ENCODE results near the gene GPC5.

Gene GPC5

DNA sequence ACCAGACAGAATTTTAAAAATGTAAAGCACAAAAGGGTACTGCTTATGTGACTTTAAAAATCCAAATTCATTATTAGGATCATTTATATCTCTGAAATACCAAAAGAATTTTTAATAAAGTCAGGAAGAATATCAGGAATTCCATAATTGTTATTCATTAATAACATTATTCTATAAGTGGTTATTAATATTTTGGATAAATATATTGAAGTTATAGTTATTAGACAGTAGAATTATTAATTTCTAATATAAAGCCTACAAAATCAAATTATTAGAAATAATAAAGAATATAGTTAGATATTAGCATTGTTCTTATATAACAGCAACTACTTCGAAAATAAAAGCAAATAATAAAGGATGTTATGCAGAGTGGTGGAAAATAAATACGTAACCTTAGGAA is 105.8 kb downstream of the GPC5 start:
- Histone ChIP-seq H3K36me3 (ENCODE audit: insufficient read depth, low read length) (no peaks in the 10 kb centered on the region), H3K27me3 (ENCODE audit: insufficient read depth, low read length) (no peaks in the 10 kb centered on the region), H3K79me2 (ENCODE audit: control insufficient read depth, insufficient read depth, low read length, unreplicated experiment) (no peaks in the 10 kb centered on the region), H3K4me1 (ENCODE audit: control insufficient read depth, insufficient read depth, low read length, unreplicated experiment) (no peaks in the 10 kb centered on the region), H2AFZ (ENCODE audit: low read length, unreplicated experiment) (no peak overlapping the region), H3K4me3 (ENCODE audit: low read depth, low read length) (no peak overlapping the region), H3K27ac (ENCODE audit: low read depth, low read length) (no peak overlapping the region)

DNA sequence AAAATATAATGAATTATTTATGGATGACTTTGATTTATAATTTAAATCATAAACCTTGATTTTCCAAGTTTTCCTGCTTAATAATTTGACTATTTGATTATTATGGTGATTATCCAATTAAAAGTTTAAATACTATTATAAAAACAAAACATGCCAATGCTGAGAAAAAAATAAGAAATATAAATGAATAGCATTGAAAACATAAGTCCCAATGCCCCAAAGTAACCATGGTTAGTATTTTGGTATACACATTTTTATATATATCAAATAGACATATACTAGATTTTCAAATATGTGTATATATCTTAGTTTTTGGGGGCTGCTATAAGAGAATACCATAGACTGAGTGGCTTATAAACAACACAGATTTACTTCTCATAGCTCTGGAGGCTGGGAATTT is 108.3 kb downstream of the GPC5 start:
- H2AFZ ChIP-seq (ENCODE audit: low read length, unreplicated experiment): no peak overlapping the region
- H3K36me3 ChIP-seq (ENCODE audit: insufficient read depth, low read length): no peaks in the 10 kb centered on the region
- no peaks in the 10 kb centered on the region for H3K79me2 ChIP-seq (ENCODE audit: control insufficient read depth, insufficient read depth, low read length, unreplicated experiment)
- no peak overlapping the region for H3K4me3 ChIP-seq (ENCODE audit: low read depth, low read length)
- H3K27me3 ChIP-seq (ENCODE audit: insufficient read depth, low read length): no peaks in the 10 kb centered on the region
- H3K27ac ChIP-seq (ENCODE audit: low read depth, low read length): no peak overlapping the region
- no peaks in the 10 kb centered on the region for H3K4me1 ChIP-seq (ENCODE audit: control insufficient read depth, insufficient read depth, low read length, unreplicated experiment)

DNA sequence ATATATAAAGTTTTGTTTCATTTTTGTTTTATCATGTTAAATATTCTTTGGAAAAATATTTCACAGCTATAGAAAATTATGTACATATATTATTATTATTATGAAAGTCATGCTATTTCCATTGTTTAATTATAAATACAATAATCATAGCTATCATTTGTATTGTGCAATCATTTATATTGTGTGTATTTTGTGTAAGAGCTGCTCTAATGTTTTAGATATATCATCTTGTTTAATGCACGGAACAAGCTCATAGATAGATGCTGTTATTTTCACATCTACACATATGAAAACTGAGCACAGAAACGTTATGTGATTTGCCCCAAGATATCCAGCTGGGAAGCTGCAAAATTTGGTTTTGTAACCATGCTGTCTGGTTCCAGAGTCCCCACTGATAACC is 111.6 kb downstream of the GPC5 start:
- no peak overlapping the region for H3K27ac ChIP-seq (ENCODE audit: low read depth, low read length)
- H3K27me3 ChIP-seq (ENCODE audit: insufficient read depth, low read length): no peaks in the 10 kb centered on the region
- H3K4me3 ChIP-seq (ENCODE audit: low read depth, low read length): no peak overlapping the region
- H2AFZ ChIP-seq (ENCODE audit: low read length, unreplicated experiment): no peak overlapping the region
- no peaks in the 10 kb centered on the region for H3K36me3 ChIP-seq (ENCODE audit: insufficient read depth, low read length)
- H3K79me2 ChIP-seq (ENCODE audit: control insufficient read depth, insufficient read depth, low read length, unreplicated experiment): no peaks in the 10 kb centered on the region
- no peaks in the 10 kb centered on the region for H3K4me1 ChIP-seq (ENCODE audit: control insufficient read depth, insufficient read depth, low read length, unreplicated experiment)

DNA sequence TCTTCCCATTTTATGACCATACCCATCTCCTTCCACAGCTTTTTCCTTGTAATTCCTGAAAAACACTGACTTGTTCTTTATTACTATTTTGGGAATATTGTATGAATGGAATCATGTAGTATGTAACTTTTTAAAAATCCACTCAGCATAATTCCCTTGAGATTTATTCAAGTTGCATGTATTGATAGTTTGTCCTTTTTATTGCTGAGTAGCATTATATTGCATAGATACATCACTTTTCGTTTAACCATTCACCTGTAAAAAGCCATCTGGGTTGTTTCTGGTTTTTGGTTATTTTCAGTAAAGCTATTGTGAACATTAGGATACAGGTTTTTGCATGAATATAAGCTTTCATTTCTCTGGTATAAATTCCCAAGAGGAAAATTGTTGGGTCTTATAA is 115.4 kb downstream of the GPC5 start:
- no peaks in the 10 kb centered on the region for H3K79me2 ChIP-seq (ENCODE audit: control insufficient read depth, insufficient read depth, low read length, unreplicated experiment)
- no peaks in the 10 kb centered on the region for H3K27me3 ChIP-seq (ENCODE audit: insufficient read depth, low read length)
- H3K36me3 ChIP-seq (ENCODE audit: insufficient read depth, low read length): no peaks in the 10 kb centered on the region
- H2AFZ ChIP-seq (ENCODE audit: low read length, unreplicated experiment): no peak overlapping the region
- H3K4me3 ChIP-seq (ENCODE audit: low read depth, low read length): no peak overlapping the region
- no peaks in the 10 kb centered on the region for H3K4me1 ChIP-seq (ENCODE audit: control insufficient read depth, insufficient read depth, low read length, unreplicated experiment)
- H3K27ac ChIP-seq (ENCODE audit: low read depth, low read length): no peak overlapping the region

DNA sequence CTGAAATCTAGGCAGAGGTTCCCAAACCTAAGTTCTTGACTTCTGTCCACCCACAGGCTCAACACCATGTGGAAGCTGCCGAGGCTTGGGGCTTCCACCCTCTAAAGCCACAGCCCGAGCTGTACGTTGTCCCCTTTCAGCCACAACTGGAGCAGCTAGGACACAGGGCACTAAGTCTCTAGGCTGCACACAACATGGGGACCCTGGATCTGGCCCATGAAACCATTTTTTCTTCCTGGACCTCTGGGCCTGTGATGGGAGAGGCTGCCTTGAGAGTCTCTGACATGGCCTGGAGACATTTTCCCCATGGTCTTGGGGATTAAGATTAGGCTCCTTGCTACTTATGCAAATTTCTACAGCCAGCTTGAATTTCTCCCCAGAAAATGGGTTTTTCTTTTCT is 118.4 kb downstream of the GPC5 start:
- Histone ChIP-seq H3K4me3 (ENCODE audit: low read depth, low read length) (no peak overlapping the region), H3K79me2 (ENCODE audit: control insufficient read depth, insufficient read depth, low read length, unreplicated experiment) (no peaks in the 10 kb centered on the region), H2AFZ (ENCODE audit: low read length, unreplicated experiment) (no peak overlapping the region), H3K27me3 (ENCODE audit: insufficient read depth, low read length) (no peaks in the 10 kb centered on the region), H3K36me3 (ENCODE audit: insufficient read depth, low read length) (no peaks in the 10 kb centered on the region), H3K4me1 (ENCODE audit: control insufficient read depth, insufficient read depth, low read length, unreplicated experiment) (no peaks in the 10 kb centered on the region), H3K27ac (ENCODE audit: low read depth, low read length) (no peak overlapping the region)

DNA sequence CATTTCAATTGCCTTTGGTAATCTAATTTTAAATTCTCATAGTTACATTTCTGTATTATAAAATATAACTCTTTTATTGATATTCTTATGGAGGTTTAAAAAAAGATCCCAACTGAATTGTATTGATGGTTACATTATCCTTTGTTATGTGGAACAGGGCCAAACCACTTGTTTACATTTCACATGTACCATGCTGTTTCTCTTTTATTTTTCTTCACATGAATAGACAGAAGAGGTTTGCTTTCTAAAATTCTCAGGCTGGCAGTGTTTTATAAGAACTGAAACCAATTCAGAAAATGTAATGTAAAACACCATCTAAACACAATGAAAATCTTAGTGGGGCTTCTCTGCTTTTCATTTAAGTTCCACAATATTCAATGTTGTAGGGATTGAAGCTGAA is 122.5 kb downstream of the GPC5 start:
- Histone ChIP-seq H3K4me3 (ENCODE audit: low read depth, low read length) (no peak overlapping the region), H2AFZ (ENCODE audit: low read length, unreplicated experiment) (no peak overlapping the region), H3K27ac (ENCODE audit: low read depth, low read length) (no peak overlapping the region)

DNA sequence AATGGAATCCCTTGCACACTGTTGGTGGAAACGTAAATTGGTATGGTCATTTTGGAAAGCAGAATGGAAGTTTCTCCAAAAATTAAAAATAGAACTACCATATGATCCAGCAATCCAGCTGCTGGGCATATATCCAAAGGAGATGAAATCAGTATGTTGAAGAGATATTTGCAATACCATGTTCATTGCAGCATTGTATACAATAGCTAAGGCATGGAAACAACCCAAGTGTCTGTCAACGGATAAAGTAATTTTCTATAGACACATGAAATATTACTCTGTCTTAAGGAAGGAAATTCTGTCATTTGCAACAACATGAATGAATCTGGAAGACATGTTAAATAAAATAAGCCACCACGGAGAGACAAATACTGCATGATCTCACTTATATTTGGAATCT is 124.7 kb downstream of the GPC5 start:
- H3K4me3 ChIP-seq (ENCODE audit: low read depth, low read length): no peak overlapping the region
- no peaks in the 10 kb centered on the region for H3K4me1 ChIP-seq (ENCODE audit: control insufficient read depth, insufficient read depth, low read length, unreplicated experiment)
- no peaks in the 10 kb centered on the region for H3K27me3 ChIP-seq (ENCODE audit: insufficient read depth, low read length)
- H3K27ac ChIP-seq (ENCODE audit: low read depth, low read length): no peak overlapping the region
- no peaks in the 10 kb centered on the region for H3K79me2 ChIP-seq (ENCODE audit: control insufficient read depth, insufficient read depth, low read length, unreplicated experiment)
- no peak overlapping the region for H2AFZ ChIP-seq (ENCODE audit: low read length, unreplicated experiment)
- H3K36me3 ChIP-seq (ENCODE audit: insufficient read depth, low read length): no peaks in the 10 kb centered on the region

More for the DNA sequence above, 122.5 kb downstream of the GPC5 start:
- H3K36me3 ChIP-seq (ENCODE audit: insufficient read depth, low read length): no peaks in the 10 kb centered on the region
- no peaks in the 10 kb centered on the region for H3K79me2 ChIP-seq (ENCODE audit: control insufficient read depth, insufficient read depth, low read length, unreplicated experiment)
- H3K4me1 ChIP-seq (ENCODE audit: control insufficient read depth, insufficient read depth, low read length, unreplicated experiment): no peaks in the 10 kb centered on the region
- H3K27me3 ChIP-seq (ENCODE audit: insufficient read depth, low read length): no peaks in the 10 kb centered on the region

DNA sequence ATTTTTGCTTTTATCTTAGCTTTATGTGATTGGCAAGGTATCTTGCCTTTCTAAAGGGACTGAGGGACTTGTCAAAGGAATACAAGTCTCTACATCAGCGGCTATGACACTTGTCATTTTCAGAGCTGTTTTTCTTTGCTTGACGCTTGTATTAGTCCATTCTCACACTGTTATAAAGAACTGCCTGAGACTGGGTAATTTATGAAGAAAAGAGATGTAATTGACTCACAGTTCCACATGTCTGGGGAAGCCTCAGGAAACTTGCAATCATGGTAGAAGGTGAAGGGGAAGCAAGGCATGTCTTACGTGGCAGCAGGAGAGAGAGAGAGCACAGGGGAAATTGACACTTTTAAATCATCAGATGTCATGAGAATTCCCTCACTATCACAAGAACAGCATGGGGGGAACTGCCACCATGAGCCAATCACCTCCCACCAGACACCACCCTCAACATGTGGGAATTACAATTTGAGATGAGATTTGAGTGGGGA is 128.2 kb downstream of the GPC5 start:
- Histone ChIP-seq H3K36me3 (ENCODE audit: insufficient read depth, low read length) (no peaks in the 10 kb centered on the region), H3K4me1 (ENCODE audit: control insufficient read depth, insufficient read depth, low read length, unreplicated experiment) (no peaks in the 10 kb centered on the region), H3K27me3 (ENCODE audit: insufficient read depth, low read length) (no peaks in the 10 kb centered on the region), H2AFZ (ENCODE audit: low read length, unreplicated experiment) (no peak overlapping the region), H3K79me2 (ENCODE audit: control insufficient read depth, insufficient read depth, low read length, unreplicated experiment) (no peaks in the 10 kb centered on the region), H3K27ac (ENCODE audit: low read depth, low read length) (no peak overlapping the region), H3K4me3 (ENCODE audit: low read depth, low read length) (no peak overlapping the region)

DNA sequence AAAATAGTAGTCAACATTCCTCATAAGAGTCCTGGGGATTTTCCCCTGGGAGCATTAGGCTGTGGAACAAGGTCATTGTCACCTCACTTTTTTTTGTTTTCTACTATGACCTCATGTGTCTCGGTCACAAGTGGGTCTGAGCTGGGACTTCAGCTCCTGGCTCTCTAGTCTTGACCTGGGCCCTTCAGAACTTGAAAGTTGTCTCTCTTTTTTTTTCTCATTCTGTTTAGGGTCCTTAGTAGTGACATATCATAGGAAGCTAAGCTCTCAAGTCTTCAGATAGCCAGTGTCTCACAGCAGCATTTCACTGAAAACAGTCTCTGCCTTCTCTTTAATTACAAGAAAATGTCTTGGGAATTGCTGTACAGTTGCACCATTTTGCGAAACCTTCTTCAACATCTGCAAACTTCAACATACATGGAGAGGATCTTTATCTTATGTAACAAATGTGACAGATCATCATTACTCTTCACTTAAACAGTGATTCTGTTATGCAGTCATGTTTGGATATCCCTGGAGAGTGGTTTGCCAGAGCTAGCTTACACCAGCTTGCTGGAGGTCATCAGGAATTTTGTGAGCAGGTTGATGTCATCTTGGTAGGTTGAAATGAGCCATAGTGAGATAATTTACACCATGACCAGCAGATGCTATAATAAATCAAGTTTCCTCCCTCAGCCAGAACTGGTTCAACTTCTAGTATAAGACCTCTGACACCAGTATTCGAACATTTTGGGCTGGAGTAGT is 131.5 kb downstream of the GPC5 start:
- no peak overlapping the region for H2AFZ ChIP-seq (ENCODE audit: low read length, unreplicated experiment)
- no peaks in the 10 kb centered on the region for H3K36me3 ChIP-seq (ENCODE audit: insufficient read depth, low read length)

DNA sequence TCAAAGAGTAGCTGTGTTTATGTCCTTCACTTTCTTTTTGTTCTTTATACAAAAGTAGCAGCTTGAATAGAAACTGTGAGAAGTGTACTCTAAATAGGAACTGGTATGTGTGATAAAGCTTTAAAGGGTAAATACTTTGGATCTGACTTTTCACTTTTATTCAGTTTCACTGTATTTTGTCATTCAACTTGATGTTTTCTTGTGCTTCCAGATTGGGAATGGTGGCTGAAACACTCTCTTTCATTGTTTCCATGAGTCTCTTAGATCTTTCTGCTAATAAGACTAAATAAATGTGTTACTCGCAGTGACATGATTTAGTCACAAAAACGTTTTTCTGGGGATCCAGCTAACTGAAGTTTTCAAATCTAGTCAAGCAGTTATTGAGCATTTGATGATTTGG is 133.2 kb downstream of the GPC5 start:
- H3K79me2 ChIP-seq (ENCODE audit: control insufficient read depth, insufficient read depth, low read length, unreplicated experiment): no peaks in the 10 kb centered on the region
- H3K36me3 ChIP-seq (ENCODE audit: insufficient read depth, low read length): no peaks in the 10 kb centered on the region
- H3K4me1 ChIP-seq (ENCODE audit: control insufficient read depth, insufficient read depth, low read length, unreplicated experiment): no peaks in the 10 kb centered on the region
- H3K4me3 ChIP-seq (ENCODE audit: low read depth, low read length): no peak overlapping the region
- no peaks in the 10 kb centered on the region for H3K27me3 ChIP-seq (ENCODE audit: insufficient read depth, low read length)
- H2AFZ ChIP-seq (ENCODE audit: low read length, unreplicated experiment): no peak overlapping the region
- no peak overlapping the region for H3K27ac ChIP-seq (ENCODE audit: low read depth, low read length)

More for the DNA sequence above, 131.5 kb downstream of the GPC5 start:
- Histone ChIP-seq H3K27me3 (ENCODE audit: insufficient read depth, low read length) (no peaks in the 10 kb centered on the region), H3K79me2 (ENCODE audit: control insufficient read depth, insufficient read depth, low read length, unreplicated experiment) (no peaks in the 10 kb centered on the region), H3K4me1 (ENCODE audit: control insufficient read depth, insufficient read depth, low read length, unreplicated experiment) (no peaks in the 10 kb centered on the region), H3K27ac (ENCODE audit: low read depth, low read length) (no peak overlapping the region), H3K4me3 (ENCODE audit: low read depth, low read length) (no peak overlapping the region)

DNA sequence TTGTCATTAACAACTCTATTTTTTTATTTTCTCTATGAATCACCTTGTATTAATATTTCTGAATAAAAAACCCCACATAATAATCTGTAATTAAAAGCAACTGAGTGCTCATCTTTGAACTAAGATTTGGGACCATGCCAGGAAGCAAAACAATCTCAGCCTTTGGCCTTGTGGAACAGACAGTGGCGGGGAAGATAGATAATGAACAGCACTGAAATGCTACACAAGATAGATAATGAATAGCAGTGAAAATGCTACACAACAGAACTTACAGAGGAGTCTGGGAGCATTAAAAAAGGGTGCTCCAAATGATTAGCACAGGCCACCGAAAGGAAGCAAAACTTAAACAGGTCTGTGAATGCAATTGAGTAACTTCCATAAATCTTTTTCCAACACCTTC is 134.9 kb downstream of the GPC5 start:
- no peak overlapping the region for H2AFZ ChIP-seq (ENCODE audit: low read length, unreplicated experiment)
- no peaks in the 10 kb centered on the region for H3K27me3 ChIP-seq (ENCODE audit: insufficient read depth, low read length)
- H3K4me3 ChIP-seq (ENCODE audit: low read depth, low read length): no peak overlapping the region
- no peaks in the 10 kb centered on the region for H3K36me3 ChIP-seq (ENCODE audit: insufficient read depth, low read length)
- H3K79me2 ChIP-seq (ENCODE audit: control insufficient read depth, insufficient read depth, low read length, unreplicated experiment): no peaks in the 10 kb centered on the region
- no peak overlapping the region for H3K27ac ChIP-seq (ENCODE audit: low read depth, low read length)
- no peaks in the 10 kb centered on the region for H3K4me1 ChIP-seq (ENCODE audit: control insufficient read depth, insufficient read depth, low read length, unreplicated experiment)

All from ACC112 (cell line).